ENCODE data around the gene PROSER1. TPM values are rescaled to one million over a fixed set of nuclear protein-coding genes. Genes with fewer than 3 reads are reported as not detected.

The PROSER1 gene
- total and polyA plus RNA-seq, 9 of the 15 experiments (the other 6 are each of a cell fraction or from before 2014, with no cell fraction given) = 9.2 to 36.2 (median 10.4) TPM

GRCh38 chr13:38981096-38981495 is 56.8 kb downstream of the PROSER1 start:
- no peaks in the 10 kb centered on the region for H3K36me3 ChIP-seq (ENCODE audit: control insufficient read depth, insufficient read depth, low read length)
- H3K4me3 ChIP-seq = no peak overlapping the region
- DNase-seq (ENCODE audit: extremely low read depth in 1 of 4, low spot score in 3 of 4) (no peak), FAIRE-seq (no peak), ATAC-seq (no peak)
- no peak overlapping the region for H2AFZ ChIP-seq (ENCODE audit: low read depth, low read length)
- no peak overlapping the region for H3K27ac ChIP-seq (ENCODE audit: extremely low read depth, low read depth, low read length)
- no peaks in the 10 kb centered on the region for H3K79me2 ChIP-seq (ENCODE audit: control insufficient read depth, insufficient read depth, low read length)
- BruUV-seq (replicated peaks) = no TSS peak
- H3K4me2 ChIP-seq (ENCODE audit: insufficient read depth, low read length) = no peak overlapping the region
- no peaks in the 10 kb centered on the region for H3K9me1 ChIP-seq (ENCODE audit: control insufficient read depth, insufficient read depth, low read length)
- ChIA-PET POLR2A (no interaction called here), CTCF (ENCODE audit: low intra/inter-chr PET ratio) (no interaction called here)
- no peaks in the 10 kb centered on the region for H3K4me1 ChIP-seq (replicated peaks in 1 of 2; ENCODE audit: control insufficient read depth in 2 of 2, insufficient read depth in 2 of 2, low read length in 2 of 2)
- WGBS (ENCODE audit: insufficient coverage, low coverage, missing lambda C conversion rate) = 5% methylated on average over 2 of the region's 2 CpGs
- no peaks in the 10 kb centered on the region for H3K9me3 ChIP-seq (replicated peaks; ENCODE audit: control insufficient read depth, insufficient read depth, low read depth, low read length)
- H3K9ac ChIP-seq (ENCODE audit: insufficient read depth in 1 of 2, low read depth in 2 of 2, low read length in 2 of 2) = no peak overlapping the region
- H4K20me1 ChIP-seq (replicated peaks; ENCODE audit: control insufficient read depth, insufficient read depth, low read length) = no peaks in the 10 kb centered on the region
- in situ Hi-C loops (cut with MboI) = loop anchor here (25.0 kb wide), 1 partner anchor 1706 kb away; no protein-coding TSS in a partner anchor
- no peak for TF ChIP-seq C11orf30 (IDR thresholded peaks at IDR 0.05; ENCODE audit: low read depth)
- TF ChIP-seq NR2C1 (IDR thresholded peaks at IDR 0.05) = no peak
- TF ChIP-seq NR2C1 (tag; IDR thresholded peaks at IDR 0.05) = no peak
- TF ChIP-seq ZNF175 (CRISPR knock-in tag; IDR thresholded peaks at IDR 0.05; ENCODE audit: low read depth) = peak; percentile 28; the same call in 1 of the 2 replicates
- no peak for TF ChIP-seq THRA (IDR thresholded peaks at IDR 0.05)
- no peak for TF ChIP-seq YBX1 (IDR thresholded peaks at IDR 0.05)
- TF ChIP-seq ZNF785 (CRISPR knock-in tag; IDR thresholded peaks at IDR 0.05) = no peak
- TF ChIP-seq POLR2G (IDR thresholded peaks at IDR 0.05; ENCODE audit: low read depth, low read length) = no peak
- no peak for TF ChIP-seq HNRNPL (IDR thresholded peaks at IDR 0.05; ENCODE audit: low read depth, low read length)
- TF ChIP-seq RBM25 (IDR thresholded peaks at IDR 0.05; ENCODE audit: low read depth, low read length, severe bottlenecking) = no peak
- no peaks in the 10 kb centered on the region for H3K27me3 ChIP-seq (ENCODE audit: control insufficient read depth in 2 of 2, insufficient read depth in 2 of 2, low read length in 2 of 2)
- intact Hi-C loops (cut with micrococcal nuclease) = no loop called here
